SK-N-MC (cell line): Measurements from ENCODE around the gene DCAF17.

Source experiments
- EZH2 ChIP-seq: fragments of 200-600 bp; sonication (generic); IDR thresholded peaks from one replicate; pipeline ENCODE4 v1.6.1; 2017; ENCODE audit warnings: antibody characterized with exemption
- FOXP2 ChIP-seq: optimal IDR thresholded peaks from 2 replicates; pipeline ENCODE3; 2011; ENCODE audit warnings: mild to moderate bottlenecking, moderate library complexity; ENCODE audit not compliant: insufficient read depth; ENCODE audit errors: extremely low read length, control extremely low read depth
- POLR2AphosphoS5 ChIP-seq: IDR thresholded peaks from 2 replicates; pipeline ENCODE4 v1.6.1; 2012; ENCODE audit warnings: mild to moderate bottlenecking, low read depth, low read length, borderline replicate concordance

DNA sequence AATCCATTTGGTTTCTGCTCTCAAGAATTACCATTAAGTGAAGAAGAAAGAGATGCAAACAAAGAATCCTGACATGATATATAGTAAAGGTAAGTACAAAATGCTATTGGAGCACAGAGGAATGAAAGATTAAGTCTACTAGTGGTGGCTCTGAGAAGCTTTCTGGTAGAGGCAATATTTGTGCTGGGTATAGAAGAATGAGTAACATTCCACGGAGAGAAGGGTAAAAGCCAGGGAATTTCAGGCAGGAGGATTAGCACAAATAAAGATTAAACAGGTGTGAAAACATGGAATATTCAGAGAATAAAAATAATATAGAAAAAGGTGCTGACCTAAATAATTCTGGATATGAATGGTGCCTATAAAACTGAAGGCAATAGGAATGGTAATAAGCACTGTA is 32.1 kb upstream of the DCAF17 start:
- no peak for TF ChIP-seq EZH2
- no peak for TF ChIP-seq POLR2AphosphoS5
- TF ChIP-seq FOXP2: no peak
